HK-2 (cell line): ENCODE results near the gene PTPRT.

Experiments used
- DNase-seq: peaks from one replicate; pipeline ENCODE4 v3.0.0-alpha.2; 2018; ENCODE audit not compliant: unreplicated experiment

The PTPRT gene

GRCh38 chr20:42379385-42379784 is 810.3 kb downstream of the PTPRT start:
- no peak for DNase-seq

DNA sequence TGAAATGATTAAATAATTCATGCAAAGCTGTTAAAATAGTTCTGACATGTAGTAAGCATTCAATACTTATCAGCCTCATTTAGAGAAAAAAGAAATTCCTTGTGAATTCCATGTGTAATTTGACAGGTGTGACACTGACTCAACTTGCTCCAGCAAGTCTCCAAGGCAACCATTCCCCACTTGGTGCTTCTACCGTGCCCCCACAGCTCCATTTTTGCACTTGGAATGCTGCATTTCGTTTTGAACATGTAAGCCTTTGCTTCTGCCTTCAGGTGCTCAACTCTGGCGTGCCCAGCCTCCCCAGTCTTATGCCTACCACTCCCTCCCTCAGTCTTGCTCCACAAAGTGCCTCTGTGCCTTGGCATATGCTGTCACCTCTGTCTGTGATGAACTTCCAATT is 810.9 kb downstream of the PTPRT start:
- DNase-seq: no peak

DNA sequence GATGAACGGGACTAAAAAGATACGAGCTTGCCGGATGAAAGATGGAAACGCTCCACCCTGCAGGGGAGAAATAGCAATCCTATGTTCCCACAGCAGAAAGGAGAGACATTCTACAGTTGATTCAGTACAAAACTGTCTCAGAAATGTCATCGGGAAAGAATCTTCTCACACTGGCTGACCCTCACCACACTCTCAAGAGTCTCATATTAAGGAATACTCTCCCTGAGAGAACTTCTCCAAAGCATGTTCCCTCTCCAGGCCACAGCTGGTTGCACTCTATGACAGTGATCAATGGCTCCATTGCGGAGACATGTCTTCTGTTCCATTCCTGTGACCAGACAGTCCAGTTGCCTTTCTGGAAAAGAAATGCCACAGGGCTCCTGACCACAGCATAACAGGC is 813.6 kb downstream of the PTPRT start:
- DNase-seq: no peak

GRCh38 chr20:42373049-42373448 is 816.7 kb downstream of the PTPRT start:
- DNase-seq: no peak

DNA sequence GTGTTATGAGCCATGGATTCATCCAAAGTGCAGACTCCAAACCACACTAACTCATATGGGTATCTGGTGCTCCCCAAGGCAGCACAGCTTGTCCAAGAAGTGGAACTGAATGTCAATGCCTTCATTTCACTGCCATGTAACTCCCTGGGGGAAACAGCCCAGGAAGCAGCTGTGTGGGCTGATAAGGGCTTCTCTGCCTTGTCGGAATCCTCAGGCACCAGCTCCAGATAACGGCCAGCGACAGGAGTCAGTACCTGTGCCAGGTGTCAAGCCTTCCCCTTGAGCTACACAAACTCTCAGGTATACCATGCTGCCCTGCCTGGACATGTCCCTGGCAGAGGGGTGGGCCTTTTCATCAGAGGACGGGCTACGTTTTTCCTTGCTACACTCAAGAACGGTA is 819.6 kb downstream of the PTPRT start:
- no peak for DNase-seq

DNA sequence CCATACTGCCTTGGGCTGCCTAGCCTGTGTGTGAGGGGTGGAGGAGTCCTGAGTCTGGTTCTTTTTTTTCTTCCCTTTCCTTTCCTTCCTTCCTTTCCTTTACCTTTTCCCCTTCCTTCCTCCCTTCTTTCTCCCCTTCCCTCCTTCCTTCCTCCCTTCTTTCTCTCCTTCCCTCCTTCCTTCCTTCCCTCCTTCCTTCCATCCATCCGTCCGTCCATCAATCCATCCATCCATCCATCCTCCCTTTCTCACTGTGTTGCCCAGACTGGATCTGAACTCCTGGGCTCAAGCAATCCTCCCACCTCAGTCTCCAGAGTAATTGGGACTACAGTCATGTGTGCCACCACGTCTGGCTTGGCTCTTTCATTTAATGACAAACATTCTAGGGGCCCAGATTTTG is 820.8 kb downstream of the PTPRT start:
- no peak for DNase-seq

GRCh38 chr20:42366626-42367025 is 823.1 kb downstream of the PTPRT start:
- DNase-seq: peak; percentile 24

- DNase-seq: no peak
Observed at GRCh38 chr20:42364446-42364845, 825.3 kb downstream of the PTPRT start.

- DNase-seq: no peak
Observed at GRCh38 chr20:42361402-42361970, 828.2 kb downstream of the PTPRT start.

DNA sequence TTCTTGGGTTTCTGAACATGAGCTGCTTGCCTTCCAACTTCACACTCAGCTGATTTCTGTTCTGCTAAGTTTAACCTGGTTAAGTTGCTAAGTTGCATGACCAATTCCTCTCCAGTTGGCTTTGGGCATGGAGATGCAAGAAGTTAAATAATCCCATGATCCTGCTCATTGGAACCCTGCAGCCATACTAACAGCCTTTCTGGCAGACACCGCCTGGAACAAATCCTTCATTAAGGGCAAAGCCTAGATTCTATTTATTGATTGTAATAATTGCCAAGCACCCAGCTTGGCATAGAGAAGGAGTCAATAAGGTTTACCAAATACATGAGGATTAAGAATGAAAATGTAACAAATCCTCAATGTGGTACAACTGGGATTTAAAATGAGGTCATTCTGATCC is 829.1 kb downstream of the PTPRT start:
- DNase-seq: no peak

DNA sequence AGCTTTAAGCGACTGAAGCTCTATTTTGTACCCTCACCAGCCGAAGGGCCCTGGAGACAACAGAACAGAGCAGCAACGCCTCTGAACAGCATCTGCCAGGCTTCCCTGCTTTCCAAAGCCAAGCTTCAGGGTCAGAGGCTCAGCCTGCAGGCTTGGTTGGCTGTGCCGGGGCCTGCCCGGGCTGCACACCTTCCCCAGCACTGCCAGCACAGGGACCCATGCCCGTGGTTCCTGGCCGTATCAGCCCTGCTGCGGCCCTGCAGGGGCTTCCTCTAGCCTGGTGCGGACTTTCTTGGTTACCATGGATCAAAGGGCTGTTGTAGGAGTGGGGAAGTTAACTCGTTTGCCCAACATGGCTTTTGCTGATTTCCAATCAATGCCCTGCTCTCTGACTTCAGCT is 830.1 kb downstream of the PTPRT start:
- no peak for DNase-seq

GRCh38 chr20:42352096-42352495 is 837.6 kb downstream of the PTPRT start:
- DNase-seq: no peak

GRCh38 chr20:42350521-42350920 is 839.2 kb downstream of the PTPRT start:
- DNase-seq: no peak

DNA sequence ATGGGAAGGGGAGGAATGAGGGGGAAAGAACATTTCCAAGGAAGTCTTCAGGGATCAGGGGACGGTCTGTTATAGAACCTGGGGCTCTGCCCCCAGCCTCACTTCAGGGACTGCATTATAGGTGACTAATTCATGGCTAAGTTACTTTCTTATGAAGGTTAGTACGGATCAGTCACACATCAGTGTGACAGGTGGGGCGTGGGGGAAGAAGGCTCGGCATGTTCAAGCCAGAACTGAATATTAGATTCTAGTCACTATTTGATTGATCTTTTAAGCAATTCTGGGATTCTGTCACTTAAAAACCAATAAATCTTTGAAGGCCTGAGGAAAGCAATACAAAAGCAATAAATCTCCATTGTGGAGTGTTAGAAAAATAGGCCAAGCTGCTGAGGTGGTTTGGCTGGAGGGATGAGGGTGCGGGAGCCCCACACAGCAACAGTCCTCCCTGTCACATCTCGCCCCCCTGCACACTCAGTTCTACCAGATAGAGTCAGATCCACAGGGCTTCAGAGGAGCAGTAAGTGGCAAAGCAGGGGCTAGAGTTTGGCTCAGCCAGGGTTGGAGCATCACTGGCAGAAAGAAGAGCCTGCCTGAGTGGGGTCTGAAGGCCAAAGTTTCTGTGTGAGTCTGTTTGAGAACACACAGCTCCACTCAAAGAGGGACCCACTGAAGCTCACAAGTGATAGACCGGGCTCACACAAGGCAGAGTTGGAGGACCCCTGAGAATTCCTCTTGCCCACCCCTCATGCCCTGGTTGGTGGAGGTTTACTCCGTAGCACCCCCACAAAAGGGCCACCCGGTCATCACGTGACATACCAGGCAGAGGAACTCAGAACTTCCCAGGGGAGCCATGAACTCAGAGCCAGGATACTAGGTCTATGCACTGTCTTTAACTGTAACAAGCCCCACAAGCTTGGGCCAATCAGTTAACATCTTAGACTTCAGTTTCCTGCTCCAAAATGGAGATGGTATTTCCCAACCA is 843.2 kb downstream of the PTPRT start:
- DNase-seq: no peak

GRCh38 chr20:42341654-42342053 is 848.1 kb downstream of the PTPRT start:
- no peak for DNase-seq

DNA sequence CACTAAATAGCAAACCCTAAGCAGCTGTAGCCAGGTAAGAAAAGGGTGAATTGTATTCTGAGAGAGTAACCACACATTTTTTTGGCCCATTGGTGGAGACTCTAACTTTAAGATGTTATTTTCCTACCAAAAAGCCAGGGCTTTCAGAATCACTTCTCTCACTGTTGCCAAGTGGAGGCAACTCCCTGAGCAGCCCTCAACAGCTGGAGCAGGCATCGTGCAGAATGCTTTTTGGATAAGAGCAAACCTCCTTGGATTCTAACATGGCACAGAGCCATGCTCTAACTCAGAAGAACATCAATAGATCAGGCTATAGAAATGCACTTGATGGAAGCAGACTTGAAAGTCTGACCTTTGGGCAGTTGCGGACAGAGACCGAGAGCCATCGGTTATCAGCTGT is 849.3 kb downstream of the PTPRT start:
- DNase-seq: no peak

DNA sequence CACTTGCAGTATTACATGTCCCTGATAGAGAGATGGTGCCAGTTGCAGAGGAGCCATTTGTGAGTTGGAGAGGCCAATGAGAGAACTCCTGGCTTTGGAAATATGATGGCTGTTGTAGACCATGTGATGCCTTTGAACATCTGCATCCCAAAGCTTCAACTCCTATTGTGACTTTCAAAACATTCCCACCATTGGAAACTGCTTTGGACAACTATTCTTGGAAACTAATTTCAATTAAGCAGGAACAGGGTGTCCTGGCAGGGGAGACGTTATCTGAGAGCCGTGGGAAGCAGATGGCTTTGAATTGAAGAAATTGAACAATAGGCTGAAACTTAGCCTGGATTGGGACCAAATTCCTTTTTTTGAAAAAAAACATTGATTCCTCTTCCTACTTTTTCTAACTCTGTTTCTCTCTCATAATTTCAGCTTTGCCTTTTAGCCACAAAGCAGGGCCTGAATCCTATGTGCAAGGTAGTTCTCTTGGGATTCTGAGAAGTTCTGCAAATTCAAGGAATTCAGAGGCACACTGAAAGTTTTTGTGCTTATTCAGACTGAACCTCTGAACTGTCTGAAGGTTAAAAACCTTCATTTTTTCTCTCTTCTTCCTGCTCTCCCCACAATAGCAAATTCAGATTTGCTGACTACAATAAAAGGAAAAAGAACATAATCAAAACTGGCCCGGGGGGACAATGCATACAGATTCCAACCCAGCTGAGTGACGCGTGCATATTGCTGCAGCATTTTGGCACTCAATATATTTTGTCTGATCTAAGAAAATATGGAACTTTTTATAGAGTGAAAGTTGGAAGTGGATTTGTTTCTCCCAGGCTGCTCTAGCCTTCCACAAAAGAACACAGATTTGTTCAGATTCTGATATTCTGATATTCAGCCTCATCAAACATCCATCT is 851.2 kb downstream of the PTPRT start:
- no peak for DNase-seq

DNA sequence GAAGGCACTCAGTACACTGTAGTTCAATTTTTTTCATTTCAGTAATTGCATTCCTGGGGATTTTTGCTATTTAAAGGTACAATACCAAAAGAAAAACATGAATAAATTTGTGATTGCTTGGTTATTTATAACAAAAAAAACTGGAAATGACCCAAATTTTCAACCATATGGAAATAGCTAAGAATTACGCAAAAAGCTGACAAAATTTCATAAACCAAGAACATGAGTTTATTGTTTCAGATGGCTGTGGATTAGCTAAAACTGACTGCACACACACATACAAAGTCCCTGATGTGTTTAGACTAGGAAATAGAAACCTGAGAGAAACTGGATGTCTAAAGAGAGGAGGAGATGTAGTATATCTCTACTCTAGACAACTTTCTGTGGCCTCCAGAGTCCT is 853.1 kb downstream of the PTPRT start:
- no peak for DNase-seq

DNA sequence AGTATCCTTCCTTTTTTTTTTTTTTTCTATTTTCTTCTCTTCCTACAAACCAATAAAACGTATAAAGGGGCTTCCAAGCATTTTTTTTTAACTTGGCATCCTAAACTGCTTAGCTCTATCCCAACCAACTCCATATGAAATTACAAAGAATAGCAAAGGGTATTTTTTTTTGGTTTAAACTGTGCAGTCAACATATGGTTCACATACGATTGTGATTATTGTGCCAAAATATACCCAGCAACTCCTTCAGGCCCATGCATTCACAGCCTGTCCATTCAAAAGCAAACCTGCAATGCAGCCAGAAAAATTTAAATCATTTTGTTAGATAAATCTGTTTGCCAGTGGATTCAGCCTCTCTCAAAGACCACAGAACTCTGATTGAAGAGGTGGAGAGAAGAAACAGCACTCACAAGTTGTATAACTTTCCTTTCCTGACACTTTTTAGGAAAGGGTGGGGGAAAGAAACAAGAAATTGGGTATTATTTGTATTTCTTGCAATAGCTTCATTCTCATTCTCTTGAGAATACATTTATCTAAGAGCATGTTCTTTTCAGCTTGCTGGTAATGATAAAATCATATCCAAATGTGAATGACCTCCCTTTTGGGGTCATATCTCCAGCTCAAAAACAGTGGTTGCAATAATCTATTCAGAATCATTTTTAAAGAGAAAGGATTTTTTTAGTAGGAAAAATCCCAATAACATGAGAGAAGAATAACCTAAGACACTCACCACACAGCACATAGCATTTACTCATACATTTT is 870.3 kb downstream of the PTPRT start:
- DNase-seq: no peak

DNA sequence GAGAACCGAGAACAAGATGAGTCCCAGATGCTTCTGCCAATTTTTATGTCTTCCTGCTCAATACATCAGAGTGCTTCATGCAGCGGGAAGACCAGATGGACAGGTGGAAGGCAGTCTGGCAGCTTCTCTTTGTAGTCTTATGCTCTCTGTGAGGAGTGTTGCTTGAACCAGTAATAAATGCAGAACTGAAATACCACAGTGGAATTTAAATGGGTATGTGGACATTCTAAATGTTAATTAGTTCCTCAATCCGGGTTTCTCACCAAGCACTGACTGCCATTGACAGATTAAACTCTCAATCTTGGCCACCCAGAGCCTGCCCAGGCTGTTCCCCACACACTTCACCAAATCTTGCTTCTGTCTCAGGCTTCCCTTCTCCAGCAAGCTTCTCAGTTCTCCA is 876.0 kb downstream of the PTPRT start:
- DNase-seq: no peak

DNA sequence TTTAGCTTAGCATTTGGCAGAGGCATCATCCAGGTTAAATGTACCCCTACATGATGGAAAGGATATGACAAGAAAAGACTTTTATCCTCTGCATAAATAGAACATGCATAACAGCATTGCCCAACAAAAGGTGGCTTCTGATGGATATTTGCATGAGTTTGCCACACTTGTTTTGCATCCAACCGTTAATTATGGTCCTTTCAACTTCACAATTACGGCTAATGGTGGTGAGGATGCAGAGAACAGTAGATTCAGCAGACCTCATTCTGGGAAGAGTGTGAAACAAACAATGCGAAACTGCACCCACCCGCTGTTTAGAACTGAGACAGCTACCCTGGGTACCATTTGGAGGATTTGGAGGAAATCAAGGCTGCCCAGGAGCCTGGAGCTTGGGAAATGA is 880.7 kb downstream of the PTPRT start:
- DNase-seq: no peak

DNA sequence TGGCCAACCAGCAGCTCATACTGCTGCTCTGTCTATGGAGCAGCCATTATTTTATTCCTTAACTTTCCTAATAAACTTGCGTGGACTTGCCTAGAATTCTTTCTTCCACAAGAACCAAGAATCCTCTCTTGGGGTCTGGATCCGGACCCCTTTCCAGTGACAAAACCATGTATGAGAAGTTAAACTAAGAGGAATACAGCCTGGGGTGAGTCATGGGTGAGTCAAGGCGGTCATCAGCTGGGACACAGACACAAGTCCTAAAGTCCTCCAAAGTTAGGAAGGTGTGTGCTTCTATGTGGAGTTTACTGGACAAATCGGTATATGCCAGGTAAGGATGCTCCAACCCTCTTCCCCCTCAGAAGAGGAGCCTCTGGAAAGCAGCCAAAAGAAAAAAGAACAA is 881.5 kb downstream of the PTPRT start:
- no peak for DNase-seq
